Esophagus squamous epithelium (tissue), 5 donors: ENCODE results near the gene NR3C1. TPM values are rescaled to one million over a fixed set of nuclear protein-coding genes. Genes with fewer than 3 reads are reported as not detected.

Experiments
- DNase-seq: peaks from one replicate; lab custom pipeline; 2025; lab: John Stamatoyannopoulos, UW
- H3K27ac ChIP-seq, 4 donors: fragments of 200-600 bp; sonication (generic); one replicate each; pipeline ENCODE4 v1.5.1; 2016 to 2019; ENCODE audit warnings: mild to moderate bottlenecking in 1 of 4
- H3K27me3 ChIP-seq, 4 donors: fragments of 200-600 bp; sonication (generic); 1 replicate in 3 of 4; 2 replicates in 1 of 4; pipeline versions ENCODE4 v1.5.1 to v1.6.0; 2017 to 2021; ENCODE audit warnings: antibody characterized with exemption in 1 of 4
- H3K36me3 ChIP-seq, 3 donors: fragments of 200-600 bp; sonication (generic); one replicate each; pipeline ENCODE4 v1.5.1; 2016 to 2019
- H3K4me1 ChIP-seq, 3 donors: fragments of 200-600 bp; sonication (generic); one replicate each; pipeline ENCODE4 v1.5.1; 2017 to 2019
- H3K4me3 ChIP-seq, 4 donors: fragments of 200-600 bp; sonication (generic); 1 replicate in 3 of 4; 2 replicates in 1 of 4; pipeline ENCODE4 v1.5.1; 2016 to 2019; ENCODE audit warnings: mild to moderate bottlenecking in 2 of 4, moderate library complexity in 1 of 4
- H3K9me3 ChIP-seq, 3 donors: fragments of 200-600 bp; sonication (generic); one replicate each; pipeline ENCODE4 v1.5.1; 2016 to 2019
- CTCF ChIP-seq, 6 experiments: fragments of 450-650 bp in 4 of 6; fragments of 200-600 bp in 2 of 6; sonication (generic) in 2 of 6; IDR thresholded peaks; one replicate each; pipeline ENCODE4 v1.5.1; 2016 to 2019; ENCODE audit warnings: antibody characterized with exemption in 6 of 6, mild to moderate bottlenecking in 4 of 6, moderate library complexity in 4 of 6
- POLR2A ChIP-seq, 4 donors: fragments of 450-650 bp; IDR thresholded peaks; one replicate each; pipeline ENCODE4 v1.6.1; 2017; ENCODE audit warnings: antibody characterized with exemption in 4 of 4, mild to moderate bottlenecking in 4 of 4, moderate library complexity in 3 of 4
- WGBS, 2 donors: methylation state at CpG; one replicate each; pipeline ENCODE4 v1.1.5; 2018; 5-methylcytosine and 5-hydroxymethylcytosine counted together
- intact Hi-C: fragments of 100-400 bp; cut with DNase I; formaldehyde crosslinking; loops from one replicate; pipeline ENCODE4 v1.15.0; 2022
- total RNA-seq, 4 donors: library from RNA; depleted of rRNA; stranded (reverse); fragments of >200 nt; gene quantifications; one replicate each; pipeline ENCODE4 v1.1.0, GENCODE V29; 2016
- donor health status: DM: yes; HTN: yes; CAD: no.

NR3C1 gene
- total RNA-seq, 4 donors from 2014 or later: 16.7 to 51.1 (median 26.1) TPM

DNA sequence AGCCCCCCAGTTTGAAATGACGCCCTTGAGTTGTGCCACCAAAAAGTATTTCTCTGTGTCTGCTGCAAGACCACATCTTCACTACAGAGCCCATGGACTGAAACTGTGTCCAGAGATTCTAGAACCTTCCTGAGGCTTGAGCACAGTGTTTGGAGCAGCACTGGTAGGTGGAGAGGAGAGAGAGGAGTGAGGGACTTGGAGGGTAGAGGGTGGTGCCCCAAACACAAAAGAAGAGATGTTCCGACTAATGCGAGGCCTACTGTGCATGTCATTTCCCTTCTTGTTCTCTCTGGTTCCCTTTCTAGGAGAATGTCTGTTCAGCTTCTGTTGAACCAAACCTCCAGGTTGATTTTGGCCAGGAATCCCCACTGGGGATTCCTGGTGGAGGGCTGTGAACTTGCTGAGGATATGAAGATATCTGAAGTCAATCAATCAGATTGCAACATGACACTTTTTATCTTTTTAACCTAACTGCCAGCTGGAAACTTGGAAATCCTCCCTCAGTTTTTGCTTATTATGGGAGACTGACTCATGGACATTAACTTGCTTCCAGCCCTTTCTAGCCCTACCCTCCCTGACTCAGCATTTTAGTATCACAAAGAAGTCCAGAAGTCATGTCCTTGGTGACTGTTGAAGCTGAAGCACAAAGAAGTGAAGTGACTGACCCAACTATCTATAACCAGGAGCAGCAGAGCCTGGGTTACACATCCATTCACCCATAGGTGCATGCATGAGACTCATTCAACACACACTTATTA, 154.5 kb downstream of the NR3C1 start:
- Histone ChIP-seq H3K27me3 (no peaks in the 10 kb centered on the region), H3K4me3 (no peak overlapping the region), H3K27ac (peak overlapping the region in 3 of 4 donors; percentile 23 to 60 (median 52)), H3K36me3 (no peaks in the 10 kb centered on the region), H3K9me3 (no peaks in the 10 kb centered on the region), H3K4me1 (peaks cover 8 to 22% (median 9%) of the 10 kb centered on the region in 3 donors)
- 63 to 89% methylated on average over 3 of the region's 3 CpGs for WGBS, 2 donors
- no peak for DNase-seq
- TF ChIP-seq POLR2A (IDR thresholded peaks at IDR 0.05) (no peak), CTCF (IDR thresholded peaks at IDR 0.05) (no peak)
- intact Hi-C loops: no loop called here

DNA sequence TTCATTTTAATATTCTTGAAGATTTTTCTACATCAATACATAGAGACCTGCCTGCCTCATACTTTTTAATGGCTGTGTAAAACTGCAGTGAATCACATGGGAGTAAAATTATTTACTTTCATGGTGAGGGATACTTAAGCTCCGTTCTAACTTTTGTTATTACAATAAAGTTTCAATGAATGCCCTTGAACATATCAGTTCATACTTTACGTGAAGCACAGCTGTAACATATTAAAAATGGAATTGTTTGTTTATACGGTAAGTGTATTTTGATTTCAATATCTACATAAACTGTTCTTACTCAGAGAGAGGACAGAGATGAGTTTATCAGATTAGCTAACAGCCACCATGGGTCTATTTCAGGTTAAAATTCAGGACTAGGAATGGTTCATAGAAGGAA, 155.1 kb downstream of the NR3C1 start:
- H3K27me3 ChIP-seq: no peaks in the 10 kb centered on the region
- H3K27ac ChIP-seq: peak overlapping the region in 1 of 4 donors; percentile 52
- H3K9me3 ChIP-seq: no peaks in the 10 kb centered on the region
- TF ChIP-seq CTCF (IDR thresholded peaks at IDR 0.05): no peak
- TF ChIP-seq POLR2A (IDR thresholded peaks at IDR 0.05): no peak
- DNase-seq: no peak
- intact Hi-C loops: no loop called here
- no peak overlapping the region for H3K4me3 ChIP-seq
- H3K4me1 ChIP-seq: peaks cover 8 to 28% (median 13%) of the 10 kb centered on the region in 3 donors
- 79 to 83% methylated on average over 3 of the region's 3 CpGs for WGBS, 2 donors
- no peaks in the 10 kb centered on the region for H3K36me3 ChIP-seq

DNA sequence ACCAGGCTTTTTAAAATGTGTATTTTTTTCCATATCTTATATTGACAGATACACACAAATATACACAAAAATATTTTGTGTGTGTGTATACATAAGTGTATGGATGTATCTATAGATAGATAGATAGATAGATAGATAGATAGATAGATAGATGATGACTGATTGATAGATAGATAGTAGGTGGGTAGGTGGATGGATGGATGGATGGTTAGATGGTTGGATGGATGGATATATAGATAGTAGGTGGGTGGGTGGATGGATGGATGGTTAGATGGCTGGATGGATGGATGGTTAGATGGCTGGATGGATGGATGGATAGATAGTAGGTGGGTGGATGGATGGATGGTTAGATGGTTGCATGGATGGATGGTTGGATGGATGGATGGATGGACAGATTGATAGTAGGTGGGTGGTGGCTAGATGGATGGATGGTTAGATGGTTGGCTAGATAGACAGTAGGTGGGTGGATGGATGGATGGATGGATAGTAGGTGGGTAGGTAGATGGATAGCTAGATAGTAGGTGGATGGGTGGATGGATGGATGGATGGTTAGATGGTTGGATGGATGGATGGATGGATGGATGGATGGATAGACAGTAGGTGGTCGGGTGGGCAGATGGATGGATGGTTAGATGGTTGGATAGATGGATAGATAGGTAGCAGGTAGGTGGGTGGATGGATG, 156.2 kb downstream of the NR3C1 start:
- no peak overlapping the region for H3K27ac ChIP-seq
- no peaks in the 10 kb centered on the region for H3K36me3 ChIP-seq
- H3K4me3 ChIP-seq: no peak overlapping the region
- H3K4me1 ChIP-seq: peaks cover 8 to 39% (median 17%) of the 10 kb centered on the region in 3 donors
- 69 to 91% methylated on average over 1 of the region's 1 CpG for WGBS, 2 donors
- no peaks in the 10 kb centered on the region for H3K27me3 ChIP-seq
- H3K9me3 ChIP-seq: no peaks in the 10 kb centered on the region
- intact Hi-C loops: no loop called here
- no peak for DNase-seq
- no peak for TF ChIP-seq POLR2A (IDR thresholded peaks at IDR 0.05)
- TF ChIP-seq CTCF (IDR thresholded peaks at IDR 0.05): no peak

GRCh38 chr5:143245929-143246561, 157.4 kb downstream of the NR3C1 start:
- H3K9me3 ChIP-seq: no peaks in the 10 kb centered on the region
- H3K4me1 ChIP-seq: peaks cover 11 to 51% (median 23%) of the 10 kb centered on the region in 3 donors
- no peaks in the 10 kb centered on the region for H3K27me3 ChIP-seq
- H3K36me3 ChIP-seq: no peaks in the 10 kb centered on the region
- DNase-seq: no peak
- no peak overlapping the region for H3K27ac ChIP-seq
- TF ChIP-seq POLR2A (IDR thresholded peaks at IDR 0.05) (no peak), CTCF (IDR thresholded peaks at IDR 0.05) (no peak)
- 61 to 77% methylated on average over 7 to 11 of the region's 11 CpGs for WGBS, 2 donors
- intact Hi-C loops: no loop called here
- no peak overlapping the region for H3K4me3 ChIP-seq

- Histone ChIP-seq H3K27ac (peak overlapping the region; percentile 61 to 83 (median 78)), H3K4me1 (peaks cover 11 to 51% (median 23%) of the 10 kb centered on the region in 3 donors), H3K4me3 (no peak overlapping the region), H3K9me3 (no peaks in the 10 kb centered on the region), H3K36me3 (no peaks in the 10 kb centered on the region), H3K27me3 (no peaks in the 10 kb centered on the region)
- no peak for TF ChIP-seq CTCF (IDR thresholded peaks at IDR 0.05)
- no peak for TF ChIP-seq POLR2A (IDR thresholded peaks at IDR 0.05)
- no peak for DNase-seq
- WGBS, 2 donors: 40 to 72% methylated on average over 2 of the region's 2 CpGs
- intact Hi-C loops: no loop called here
Measured at GRCh38 chr5:143244990-143245389, 158.5 kb downstream of the NR3C1 start.
